ENCODE data around the gene XYLT1.
"Not testable (repeated sequence)": the region's sequence is repeated elsewhere in the genome, so short reads cannot be mapped to it uniquely, and the experiment has no call there.

XYLT1 gene

DNA sequence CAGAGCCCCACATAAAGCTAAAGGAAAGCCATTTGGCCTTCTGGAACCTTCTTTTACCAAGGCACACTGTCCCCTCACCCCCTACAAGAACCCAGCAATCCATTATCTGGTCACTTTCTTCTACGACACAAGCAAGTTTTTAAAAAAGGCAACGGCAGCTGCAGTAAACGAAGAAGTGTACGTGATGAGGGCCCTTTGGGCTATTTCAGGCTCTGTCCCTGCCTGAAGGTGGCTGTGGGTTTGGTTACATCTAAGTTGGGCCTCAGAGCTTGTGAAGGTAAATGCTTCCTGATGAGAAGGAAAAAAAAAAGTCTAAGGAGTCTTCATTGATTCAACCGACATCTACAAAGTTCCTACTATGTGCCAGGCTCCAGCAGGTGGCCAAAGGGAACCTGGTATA lies 35.4 kb downstream of the XYLT1 start:
- no peak overlapping the region for H3K4me3 ChIP-seq (ENCODE audit: low read length)
- DNase-seq (ENCODE audit: low read depth, low spot score) = no peak

DNA sequence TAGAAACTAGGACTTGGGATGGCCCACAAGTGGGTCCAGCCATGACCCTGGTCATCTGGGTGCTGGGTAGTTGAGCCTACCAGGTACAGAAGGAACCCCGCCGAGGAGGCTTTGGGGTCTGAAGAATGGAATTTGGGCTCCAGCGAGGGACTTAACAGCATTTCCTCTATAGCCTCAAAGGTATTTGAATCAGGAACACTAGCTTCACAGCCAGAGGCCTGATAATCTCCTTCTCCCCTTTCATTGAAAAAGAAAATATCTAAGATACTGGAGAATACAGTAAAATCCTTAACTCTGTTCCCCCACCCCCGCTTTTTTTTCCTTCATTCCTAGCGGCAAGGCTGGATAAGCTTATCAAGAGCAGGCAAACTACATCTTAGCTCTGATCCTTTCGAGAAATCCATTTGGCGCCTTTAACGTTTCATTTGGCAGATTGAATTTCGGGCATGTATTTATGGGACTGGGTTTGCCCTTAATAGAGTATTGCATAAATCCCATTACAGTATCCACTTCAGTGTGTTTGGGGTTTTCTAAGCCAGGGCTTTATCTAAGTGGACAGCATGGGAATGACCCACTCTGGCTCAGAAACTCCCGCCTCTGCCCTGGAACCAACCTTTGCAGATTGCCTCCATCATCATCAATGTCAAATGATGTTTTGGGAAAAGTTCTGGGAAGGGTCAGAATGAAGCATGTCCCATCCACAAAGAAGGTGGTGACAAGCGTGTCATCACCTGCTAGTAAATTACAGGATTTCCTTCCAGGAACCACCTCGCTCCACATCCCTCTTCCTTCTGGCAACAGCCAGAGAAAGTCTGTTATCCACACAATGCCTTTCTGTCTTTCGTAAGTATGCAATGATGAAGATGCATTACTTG lies 36.9 kb downstream of the XYLT1 start:
- no peak overlapping the region for H3K4me3 ChIP-seq (ENCODE audit: low read length)
- DNase-seq (ENCODE audit: low read depth, low spot score) = no peak

- H3K4me3 ChIP-seq (ENCODE audit: low read length) = no peak overlapping the region
- no peak for DNase-seq (ENCODE audit: low read depth, low spot score)
These were observed 37.7 kb downstream of the XYLT1 start for GRCh38 chr16:17432901-17433576.

DNA sequence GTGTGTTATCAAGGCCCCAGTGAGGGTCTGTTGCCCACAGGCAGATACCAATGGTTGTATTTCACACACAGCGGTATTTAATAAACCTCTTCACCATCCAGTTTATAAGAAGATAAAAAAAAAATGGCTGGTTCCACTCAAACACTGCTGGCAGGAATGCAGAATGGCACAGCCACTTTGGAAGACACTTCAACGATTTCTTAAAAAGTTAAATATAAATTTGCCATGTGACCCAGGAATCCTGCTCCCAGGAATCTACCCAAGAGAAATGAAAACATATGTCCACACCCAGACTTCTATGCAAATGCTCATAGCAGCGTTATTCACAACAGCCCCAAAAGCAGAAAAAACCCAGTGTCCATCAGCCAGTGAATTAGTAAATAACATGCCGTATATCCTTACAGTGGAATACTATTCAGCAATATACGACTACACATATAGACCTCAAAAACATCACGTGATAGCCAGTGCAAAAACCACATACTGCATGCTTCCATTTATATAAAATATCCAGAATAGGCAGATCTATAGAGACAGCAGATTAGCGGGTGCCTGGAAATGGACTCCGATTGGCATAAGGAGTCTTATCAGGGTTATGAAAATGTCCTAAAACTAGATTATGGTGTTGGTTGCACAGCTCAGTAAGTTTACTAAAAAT lies 38.7 kb downstream of the XYLT1 start:
- DNase-seq (ENCODE audit: low read depth, low spot score) = no peak
- H3K4me3 ChIP-seq (ENCODE audit: low read length) = no peak overlapping the region

GRCh38 chr16:17431012-17431411 lies 39.7 kb downstream of the XYLT1 start:
- DNase-seq (ENCODE audit: low read depth, low spot score) = no peak
- no peak overlapping the region for H3K4me3 ChIP-seq (ENCODE audit: low read length)

GRCh38 chr16:17426451-17426850 lies 44.3 kb downstream of the XYLT1 start:
- no peak for DNase-seq (ENCODE audit: low read depth, low spot score)
- H3K4me3 ChIP-seq (ENCODE audit: low read length) = no peak overlapping the region

DNA sequence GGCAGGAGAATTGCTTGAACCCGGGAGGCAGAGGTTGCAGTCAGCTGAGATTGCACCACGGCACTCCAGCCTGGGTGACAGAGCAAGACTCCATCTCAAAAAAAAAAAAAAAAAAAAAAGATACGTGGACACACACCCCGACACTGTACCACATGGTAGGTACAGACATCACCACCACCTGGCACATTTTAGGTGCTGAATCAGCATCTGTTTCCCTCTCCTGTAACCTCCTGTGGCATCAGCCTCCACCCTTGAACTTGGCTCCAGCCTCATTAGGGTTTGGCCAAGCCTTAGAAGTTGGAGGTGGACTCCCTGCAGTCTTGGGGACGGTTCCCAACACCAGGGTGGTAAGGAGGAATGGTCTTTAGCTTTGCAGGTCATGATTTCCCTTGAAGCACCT lies 46.0 kb downstream of the XYLT1 start:
- H3K4me3 ChIP-seq (ENCODE audit: low read length) = no peak overlapping the region
- no peak for DNase-seq (ENCODE audit: low read depth, low spot score)

DNA sequence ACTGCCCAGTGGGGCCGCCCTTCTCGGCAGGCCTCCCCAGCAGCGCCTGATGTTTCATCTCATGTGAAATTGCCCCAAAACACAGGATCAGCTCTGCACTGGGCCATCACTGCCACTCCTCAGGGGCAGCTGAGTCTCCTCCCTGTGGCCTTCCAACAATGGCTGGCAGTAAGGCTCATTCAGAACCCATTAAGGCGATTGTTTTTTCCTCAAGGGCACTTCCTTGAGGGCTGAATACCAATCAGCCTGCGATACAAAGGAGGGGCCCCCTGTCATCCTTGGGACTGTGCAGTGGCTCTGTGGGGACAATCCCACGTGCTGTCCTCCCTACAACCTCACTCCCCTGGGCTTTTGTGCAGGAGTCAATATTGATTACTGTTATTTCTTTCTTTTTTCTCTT lies 47.5 kb downstream of the XYLT1 start:
- no peak for DNase-seq (ENCODE audit: low read depth, low spot score)
- no peak overlapping the region for H3K4me3 ChIP-seq (ENCODE audit: low read length)

DNA sequence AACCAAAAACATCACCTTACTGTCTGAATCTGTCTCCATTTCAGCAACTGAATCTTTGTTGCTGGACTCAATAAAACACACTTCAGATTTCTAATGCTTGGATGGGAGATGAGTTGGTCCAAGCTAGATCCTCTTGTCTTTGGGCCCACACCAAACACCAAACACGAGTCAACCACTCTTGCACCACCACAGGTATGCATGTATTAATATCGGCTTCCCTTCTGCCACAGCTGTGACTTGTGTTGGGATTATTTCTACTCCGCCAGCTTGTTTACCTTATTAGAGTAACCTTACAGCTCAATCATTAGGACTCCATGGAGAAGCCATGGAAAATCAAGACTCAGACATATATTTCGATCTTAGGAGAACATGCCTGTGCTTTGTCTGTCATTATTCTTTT lies 49.9 kb downstream of the XYLT1 start:
- no peak overlapping the region for H3K4me3 ChIP-seq (ENCODE audit: low read length)
- no peak for DNase-seq (ENCODE audit: low read depth, low spot score)

- DNase-seq (ENCODE audit: low read depth, low spot score) = no peak
These were observed 51.5 kb downstream of the XYLT1 start for GRCh38 chr16:17419266-17419665.

GRCh38 chr16:17417740-17418139 lies 53.0 kb downstream of the XYLT1 start:
- DNase-seq (ENCODE audit: low read depth, low spot score) = no peak
- no peak overlapping the region for H3K4me3 ChIP-seq (ENCODE audit: low read length)

More at GRCh38 chr16:17419266-17419665, 51.5 kb downstream of the XYLT1 start:
- no peak overlapping the region for H3K4me3 ChIP-seq (ENCODE audit: low read length)

- H3K4me3 ChIP-seq (ENCODE audit: low read length) = no peak overlapping the region
- DNase-seq (ENCODE audit: low read depth, low spot score) = no peak
These were observed 54.1 kb downstream of the XYLT1 start for GRCh38 chr16:17416461-17417311.

GRCh38 chr16:17414916-17415315 lies 55.8 kb downstream of the XYLT1 start:
- no peak overlapping the region for H3K4me3 ChIP-seq (ENCODE audit: low read length)
- no peak for DNase-seq (ENCODE audit: low read depth, low spot score)

- H3K4me3 ChIP-seq (ENCODE audit: low read length) = no peak overlapping the region
- no peak for DNase-seq (ENCODE audit: low read depth, low spot score)
These were observed 56.3 kb downstream of the XYLT1 start for GRCh38 chr16:17414421-17414820.

DNA sequence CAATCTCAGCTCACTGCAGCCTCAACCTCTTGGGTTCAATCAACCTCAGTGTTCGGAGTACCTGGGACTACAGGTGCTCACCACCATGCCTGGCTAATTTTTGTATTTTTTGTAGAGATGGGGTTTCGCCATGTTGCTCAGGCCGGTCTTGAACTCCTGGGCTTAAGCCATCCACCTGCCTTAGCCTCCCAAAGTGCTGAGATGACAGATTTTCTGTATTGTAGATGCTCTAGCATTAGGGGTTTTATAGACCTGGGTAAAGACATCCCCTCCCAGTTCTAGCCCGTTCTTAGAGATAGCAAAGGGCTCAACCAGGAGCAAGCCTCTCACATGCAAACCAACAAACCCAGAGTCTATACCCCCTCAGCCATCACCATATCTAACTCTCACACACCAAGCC lies 57.3 kb downstream of the XYLT1 start:
- H3K4me3 ChIP-seq (ENCODE audit: low read length) = no peak overlapping the region
- no peak for DNase-seq (ENCODE audit: low read depth, low spot score)

DNA sequence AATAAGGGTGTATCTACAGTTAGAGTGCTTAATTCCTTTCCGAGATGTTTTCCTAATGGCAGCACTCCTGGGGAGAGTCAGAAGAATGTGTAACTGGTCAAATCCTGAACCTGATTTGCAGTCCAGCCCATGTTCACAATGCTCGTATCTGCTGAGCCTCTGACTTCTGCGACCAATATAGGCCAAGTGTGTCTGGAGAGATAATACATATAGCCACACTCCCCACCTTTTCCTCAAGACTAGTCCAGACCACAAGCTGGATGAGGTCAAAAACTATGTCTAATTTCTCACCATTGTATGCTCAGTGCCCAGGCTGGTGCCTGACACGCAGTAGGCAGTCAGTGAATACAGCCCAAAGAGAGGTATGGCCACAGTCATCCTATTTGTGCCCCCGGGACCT lies 58.0 kb downstream of the XYLT1 start:
- no peak overlapping the region for H3K4me3 ChIP-seq (ENCODE audit: low read length)
- DNase-seq (ENCODE audit: low read depth, low spot score) = no peak

DNA sequence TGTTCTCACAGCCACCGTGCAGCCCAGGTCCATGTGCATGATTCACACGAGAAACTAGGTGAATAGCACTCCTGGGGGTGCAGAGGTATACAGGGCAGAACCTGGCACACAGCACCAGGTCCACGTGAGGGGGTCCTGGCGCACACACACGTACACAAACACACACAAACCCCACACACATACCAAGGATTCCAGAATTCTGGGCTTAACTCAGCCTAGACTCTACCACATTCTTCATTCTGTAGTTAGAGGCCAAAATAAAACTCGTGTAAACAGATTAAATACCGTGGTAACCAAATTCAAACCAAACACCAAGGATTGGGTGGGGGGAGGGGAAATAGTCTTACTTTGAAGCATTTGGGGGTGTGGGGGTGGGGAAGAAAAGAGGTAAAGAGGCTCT lies 58.5 kb downstream of the XYLT1 start:
- H3K4me3 ChIP-seq (ENCODE audit: low read length) = no peak overlapping the region
- DNase-seq (ENCODE audit: low read depth, low spot score) = no peak

DNA sequence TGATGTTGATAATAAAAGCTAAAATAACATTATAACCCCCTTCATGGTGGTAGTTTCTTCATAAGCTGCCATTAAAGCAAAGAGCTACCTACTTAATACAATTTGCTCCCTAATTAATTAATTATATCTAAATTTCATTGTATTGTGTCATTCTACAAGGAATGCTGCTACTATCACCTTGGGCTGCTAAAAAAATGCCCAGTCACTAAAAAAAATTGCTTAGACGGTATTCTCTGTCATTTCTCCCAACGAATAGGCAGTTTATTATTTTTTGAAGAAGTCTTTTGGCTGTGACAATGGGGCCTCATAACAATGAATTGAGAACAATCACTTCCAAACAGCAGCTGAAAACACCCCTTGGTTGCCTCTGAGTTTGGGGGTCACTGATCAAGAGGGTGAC lies 59.5 kb downstream of the XYLT1 start:
- DNase-seq (ENCODE audit: low read depth, low spot score) = no peak
- no peak overlapping the region for H3K4me3 ChIP-seq (ENCODE audit: low read length)

DNA sequence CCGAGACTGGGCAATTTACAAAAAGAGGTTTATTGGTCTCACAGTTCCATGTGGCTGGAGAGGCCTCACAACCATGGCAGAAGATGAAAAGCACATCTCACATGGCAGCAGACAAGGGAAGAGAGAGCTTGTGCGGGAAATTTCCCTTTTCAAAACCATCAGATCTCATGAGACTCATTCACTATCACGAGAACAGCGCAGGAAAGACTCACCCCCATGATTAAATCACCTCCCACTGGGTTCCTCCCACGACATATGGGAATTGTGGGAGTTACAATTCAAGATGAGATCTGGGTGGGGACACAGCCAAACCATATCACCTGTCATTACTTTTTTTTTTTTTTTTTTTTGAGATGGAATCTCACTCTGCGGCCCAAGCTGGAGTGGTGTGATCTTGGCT lies 60.4 kb downstream of the XYLT1 start:
- not testable (repeated sequence) for DNase-seq (ENCODE audit: low read depth, low spot score)

More for the DNA sequence above, 60.4 kb downstream of the XYLT1 start:
- not testable (repeated sequence) for H3K4me3 ChIP-seq (ENCODE audit: low read length)
